Heart right ventricle (tissue), 16 donors: ENCODE results near the gene CCR5AS.
"Not testable (repeated sequence)": the region's sequence is repeated elsewhere in the genome, so short reads cannot be mapped to it uniquely, and the experiment has no call there.

Experiments
- ATAC-seq, 8 donors: fragments of 200-7000 bp; cut with Tn5 transposase; one replicate each; pipeline ENCODE4 v1.9.1; 2020; ENCODE audit warnings: mild to moderate bottlenecking in 8 of 8, moderate library complexity in 8 of 8, moderate number of reproducible peaks in 1 of 8
- DNase-seq, 2 donors: peaks; one replicate each; pipeline ENCODE4 v3.0.0-alpha.2; 2020
- H3K27ac ChIP-seq, 10 donors: fragments of 200-600 bp; sonication (generic) in 2 of 10; one replicate each; pipeline versions ENCODE4 v1.5.0 to v1.8.0; 2020 to 2022; ENCODE audit warnings: mild to moderate bottlenecking in 3 of 10
- H3K27me3 ChIP-seq, 7 donors: fragments of 200-600 bp; one replicate each; pipeline ENCODE4 v1.8.0; 2021 to 2022; ENCODE audit warnings: mild to moderate bottlenecking in 2 of 7
- H3K36me3 ChIP-seq, 9 donors: fragments of 200-600 bp; sonication (generic) in 1 of 9; one replicate each; pipeline versions ENCODE4 v1.5.0 to v1.8.0; 2020 to 2022; ENCODE audit warnings: mild to moderate bottlenecking in 2 of 9
- H3K4me1 ChIP-seq, 9 donors: fragments of 200-600 bp; sonication (generic) in 1 of 9; one replicate each; pipeline versions ENCODE4 v1.5.0 to v1.8.0; 2020 to 2022; ENCODE audit warnings: mild to moderate bottlenecking in 4 of 9
- H3K4me3 ChIP-seq, 10 donors: fragments of 200-600 bp; sonication (generic) in 2 of 10; one replicate each; pipeline versions ENCODE4 v1.5.0 to v1.8.0; 2020 to 2022; ENCODE audit warnings: mild to moderate bottlenecking in 7 of 10, moderate library complexity in 2 of 10
- H3K9me3 ChIP-seq, 11 donors: fragments of 200-600 bp in 10 of 11; sonication (generic) in 2 of 11; one replicate each; pipeline versions ENCODE4 v1.5.0 to v1.8.0; 2013 to 2022; ENCODE audit warnings: mild to moderate bottlenecking in 2 of 11, control low read depth in 1 of 11, moderate library complexity in 1 of 11
- WGBS, 2 donors: extraction: QIAGEN DNeasy Blood & Tissue Kit; methylation state at CpG; one replicate each; pipeline ENCODE4 v1.1.7; 2013; ENCODE audit warnings: inconsistent platforms in 1 of 2; 5-methylcytosine and 5-hydroxymethylcytosine counted together
- intact Hi-C, 10 donors: fragments of 100-400 bp; cut with DNase I; formaldehyde crosslinking; loops; one replicate each; pipeline versions ENCODE4 v1.11.1 to v1.14.2; 2022
- TF ChIP-seq, protein P1 (sequence below), 9 donors: fragments of 200-600 bp; sonication (generic) in 2 of 9; IDR thresholded peaks; one replicate each; pipeline versions ENCODE4 v1.5.0 to v1.8.0; 2021 to 2022; ENCODE audit warnings: antibody characterized with exemption in 9 of 9, mild to moderate bottlenecking in 5 of 9, moderate library complexity in 1 of 9
- donor health status: Arrhythmogenic right ventricular cardiomyopathy.
- donor health status: ischemic (EF 13 %, LVEDD 7.1; RV severe dilation, severe dysfunction).
- donor health status: healthy with polysubstance abuse.
- donor health status: DM: no; HTN: yes; CAD: no.
- donor health status: DM: no; HTN: no; CAD: no.
- donor health status: ischemic (EF 25% LVEDD 6.9; RV normal size, moderate dysfunction).
- donor health status: ischemic (EF 25% LVEDD 5.7; RV mildly dilated, moderate dysfunction).
- donor health status: healthy.
- donor health status: DM: yes; HTN: yes; CAD: no.
- donor health status: Ischemic cardiomyopathy.
- donor health status: ischemic (EF 35%, LVEDD 5.7; RV mildly dilated, moderate dysfunction).
- donor health status: nonischemic (EF 11% LVEDD 7.7; RV severe dilation, severe dysfunction).
- donor health status: DM: yes; HTN: yes; CAD: no.
- donor health status: PGD.
- donor health status: ischemic (EF 29% LVEDD 5.4; RV normal size, mild dysfunction).
- donor health status: nonischemic (EF 23%, LVEDD 6.1; RV moderate dilation, normal function).

The CCR5AS gene

GRCh38 chr3:46405301-46406019 is 1.4 kb downstream of the CCR5AS start:
- intact Hi-C loops = no loop called here
- ATAC-seq (peak in 5 of 8 donors; percentile 11 to 40 (median 21)), DNase-seq (no peak)
- peaks cover 0 to 57% (median 31%) of the 10 kb centered on the region in 9 donors for H3K4me1 ChIP-seq
- 52 to 61% methylated on average over 11 of the region's 11 CpGs for WGBS, 2 donors
- H3K9me3 ChIP-seq = no peaks in the 10 kb centered on the region
- peaks cover 0 to 11% (median 0%) of the 10 kb centered on the region in 9 donors for H3K36me3 ChIP-seq
- peak overlapping the region in 1 of 10 donors; percentile 1 for H3K4me3 ChIP-seq
- H3K27ac ChIP-seq = peak overlapping the region in 7 of 10 donors; percentile 76 to 90 (median 77)
- H3K27me3 ChIP-seq = no peaks in the 10 kb centered on the region
- TF ChIP-seq, protein P1, sequence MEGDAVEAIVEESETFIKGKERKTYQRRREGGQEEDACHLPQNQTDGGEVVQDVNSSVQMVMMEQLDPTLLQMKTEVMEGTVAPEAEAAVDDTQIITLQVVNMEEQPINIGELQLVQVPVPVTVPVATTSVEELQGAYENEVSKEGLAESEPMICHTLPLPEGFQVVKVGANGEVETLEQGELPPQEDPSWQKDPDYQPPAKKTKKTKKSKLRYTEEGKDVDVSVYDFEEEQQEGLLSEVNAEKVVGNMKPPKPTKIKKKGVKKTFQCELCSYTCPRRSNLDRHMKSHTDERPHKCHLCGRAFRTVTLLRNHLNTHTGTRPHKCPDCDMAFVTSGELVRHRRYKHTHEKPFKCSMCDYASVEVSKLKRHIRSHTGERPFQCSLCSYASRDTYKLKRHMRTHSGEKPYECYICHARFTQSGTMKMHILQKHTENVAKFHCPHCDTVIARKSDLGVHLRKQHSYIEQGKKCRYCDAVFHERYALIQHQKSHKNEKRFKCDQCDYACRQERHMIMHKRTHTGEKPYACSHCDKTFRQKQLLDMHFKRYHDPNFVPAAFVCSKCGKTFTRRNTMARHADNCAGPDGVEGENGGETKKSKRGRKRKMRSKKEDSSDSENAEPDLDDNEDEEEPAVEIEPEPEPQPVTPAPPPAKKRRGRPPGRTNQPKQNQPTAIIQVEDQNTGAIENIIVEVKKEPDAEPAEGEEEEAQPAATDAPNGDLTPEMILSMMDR (IDR thresholded peaks at IDR 0.05) = no peak

GRCh38 chr3:46402902-46403301 is 4.0 kb downstream of the CCR5AS start:
- H3K27ac ChIP-seq, DNase-seq, H3K4me3 ChIP-seq, intact Hi-C loops, H3K9me3 ChIP-seq, H3K36me3 ChIP-seq, H3K27me3 ChIP-seq, ATAC-seq: not testable (repeated sequence)
- H3K4me1 ChIP-seq = peaks cover 0 to 49% (median 14%) of the 10 kb centered on the region in 9 donors
- WGBS, 2 donors = 92 to 93% methylated on average over 4 of the region's 4 CpGs

- H3K4me1 ChIP-seq = peaks cover 0 to 41% (median 7%) of the 10 kb centered on the region in 9 donors
- WGBS, 2 donors = 95% methylated on average over 2 of the region's 2 CpGs
- TF ChIP-seq, protein P1 (IDR thresholded peaks at IDR 0.05) = no peak
- H3K27me3 ChIP-seq = no peaks in the 10 kb centered on the region
- no peaks in the 10 kb centered on the region for H3K36me3 ChIP-seq
- intact Hi-C loops = no loop called here
- DNase-seq (no peak), ATAC-seq (no peak)
- no peaks in the 10 kb centered on the region for H3K9me3 ChIP-seq
- H3K27ac ChIP-seq = no peak overlapping the region
- no peak overlapping the region for H3K4me3 ChIP-seq
These were observed 5.3 kb downstream of the CCR5AS start for GRCh38 chr3:46401579-46401978.

DNA sequence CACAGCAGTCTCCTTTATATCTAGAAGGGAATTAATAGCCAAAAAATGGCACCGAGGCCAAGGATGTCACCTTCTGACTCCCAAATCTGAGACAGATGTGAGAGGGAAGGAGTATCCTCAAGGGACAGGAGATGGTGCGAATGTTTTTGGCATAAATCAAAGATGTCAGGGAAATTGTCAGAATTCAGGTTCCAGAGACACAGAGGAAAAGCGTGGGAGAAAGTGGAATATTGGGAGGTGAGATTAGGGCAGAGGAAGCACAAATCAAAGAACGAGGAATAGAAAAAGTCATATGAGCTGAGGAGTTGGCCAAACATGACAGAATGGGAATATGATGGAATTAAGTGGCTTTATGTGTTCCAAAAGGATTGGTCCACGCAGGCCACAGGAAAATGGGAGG is 6.0 kb downstream of the CCR5AS start:
- Histone ChIP-seq H3K27me3 (no peaks in the 10 kb centered on the region), H3K36me3 (no peaks in the 10 kb centered on the region), H3K27ac (no peak overlapping the region), H3K4me1 (peaks cover 0 to 43% (median 5%) of the 10 kb centered on the region in 9 donors), H3K4me3 (no peak overlapping the region), H3K9me3 (no peaks in the 10 kb centered on the region)
- intact Hi-C loops = no loop called here
- WGBS, 2 donors = 66 to 78% methylated on average over 5 of the region's 5 CpGs
- TF ChIP-seq, protein P1 (IDR thresholded peaks at IDR 0.05) = no peak
- ATAC-seq (no peak), DNase-seq (no peak)
